Activated naive CD4-positive, alpha-beta T cell treated with anti-CD3 and anti-CD28 coated beads for 36 hours (primary cell): Measurements from ENCODE around the gene ZNF362. TPM values are rescaled to one million over a fixed set of nuclear protein-coding genes. Genes with fewer than 3 reads are reported as not detected.

Source experiments
- CTCF ChIA-PET: fragments of 350-600 bp; sonication (Branson Sonifier 250); formaldehyde crosslinking; loops from one replicate; lab custom pipeline; 2021; ENCODE audit warnings: antibody characterized with exemption; lab: Charles Lee
- DNase-seq: peaks from one replicate; pipeline ENCODE4 v3.0.0-alpha.2; 2020
- H3K27ac Mint-ChIP-seq: one replicate; pipeline ENCODE4 v1.8.0; 2021; ENCODE audit warnings: mild to moderate bottlenecking, mixed read lengths
- H3K27me3 Mint-ChIP-seq: one replicate; pipeline ENCODE4 v1.8.0; 2021; ENCODE audit warnings: low read depth, mixed read lengths
- H3K36me3 Mint-ChIP-seq: one replicate; pipeline ENCODE4 v1.8.0; 2021; ENCODE audit warnings: low read depth, mixed read lengths
- H3K4me1 Mint-ChIP-seq: one replicate; pipeline ENCODE4 v1.8.0; 2021; ENCODE audit warnings: low read depth, mixed read lengths
- H3K4me3 Mint-ChIP-seq: one replicate; pipeline ENCODE4 v1.8.0; 2021; ENCODE audit warnings: mild to moderate bottlenecking, moderate library complexity, mixed read lengths
- H3K9me3 Mint-ChIP-seq: one replicate; pipeline ENCODE4 v1.8.0; 2021; ENCODE audit warnings: mixed read lengths
- intact Hi-C: fragments of 100-400 bp; cut with micrococcal nuclease; formaldehyde crosslinking; loops from one replicate; pipeline ENCODE4 v1.15.1; 2023
- total RNA-seq, 2 experiments: library from RNA; stranded (reverse); gene quantifications; one replicate each; pipeline ENCODE4 v1.2.3, GENCODE V29; 2021

ZNF362 gene
- total RNA-seq, 2 experiments from 2014 or later: 8.1 to 8.8 TPM

DNA sequence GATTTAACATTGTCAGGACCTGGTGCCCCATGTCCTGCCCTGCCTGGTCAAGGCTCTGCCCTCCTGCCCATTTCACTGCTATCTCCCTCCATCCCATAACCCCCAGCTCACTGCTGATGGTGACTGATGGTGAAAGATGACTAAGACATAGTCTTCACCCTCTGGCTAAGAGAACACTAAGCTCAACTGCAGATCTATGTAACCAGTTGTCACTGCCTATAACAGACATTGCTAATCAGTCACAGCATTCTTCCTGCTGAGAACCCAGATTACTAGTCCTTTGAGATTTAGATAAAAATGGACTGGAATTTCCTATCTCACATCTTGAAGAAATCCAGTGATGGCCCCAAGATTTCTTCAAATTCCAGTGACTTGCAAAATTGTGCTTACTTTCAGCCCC lies 8.0 kb upstream of the ZNF362 start:
- no peak overlapping the region for H3K27ac Mint-ChIP-seq
- H3K27me3 Mint-ChIP-seq: peaks cover 7% of the 10 kb centered on the region
- H3K9me3 Mint-ChIP-seq: no peaks in the 10 kb centered on the region
- H3K4me1 Mint-ChIP-seq: no peaks in the 10 kb centered on the region
- CTCF ChIA-PET: no interaction called here
- no peaks in the 10 kb centered on the region for H3K36me3 Mint-ChIP-seq
- intact Hi-C loops: no loop called here
- H3K4me3 Mint-ChIP-seq: no peak overlapping the region
- no peak for DNase-seq

DNA sequence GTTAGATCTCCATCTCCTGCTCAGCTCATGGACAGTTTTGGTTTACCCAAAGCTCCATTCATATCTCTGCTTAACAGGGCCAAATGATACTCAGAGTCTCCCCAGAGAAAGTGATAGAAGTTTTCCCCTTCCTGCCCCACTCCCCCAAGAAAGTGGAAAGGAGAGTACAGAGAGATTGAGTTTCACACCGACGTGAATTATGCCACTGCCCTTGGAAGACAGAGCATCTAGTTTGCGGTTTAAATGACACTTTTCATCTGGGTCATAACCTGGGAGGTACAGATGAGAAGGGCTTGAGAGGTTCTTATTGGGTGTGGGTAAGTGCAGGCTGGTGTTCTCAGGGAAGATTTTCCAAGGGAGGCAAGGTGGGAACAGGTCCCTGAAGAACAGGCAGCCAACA lies 6.9 kb upstream of the ZNF362 start:
- Mint-ChIP-seq H3K4me1 (no peaks in the 10 kb centered on the region), H3K27ac (no peak overlapping the region), H3K36me3 (no peaks in the 10 kb centered on the region), H3K27me3 (peaks cover 7% of the 10 kb centered on the region), H3K9me3 (no peaks in the 10 kb centered on the region), H3K4me3 (no peak overlapping the region)
- CTCF ChIA-PET: no interaction called here
- no peak for DNase-seq
- intact Hi-C loops: no loop called here

- H3K36me3 Mint-ChIP-seq: no peaks in the 10 kb centered on the region
- H3K9me3 Mint-ChIP-seq: no peaks in the 10 kb centered on the region
- CTCF ChIA-PET: interaction anchor here (1.1 kb wide), 1 partner anchor 105 kb away, joined by 3 read pairs; no protein-coding TSS in a partner anchor
- no peak overlapping the region for H3K27ac Mint-ChIP-seq
- peaks cover 7% of the 10 kb centered on the region for H3K27me3 Mint-ChIP-seq
- H3K4me3 Mint-ChIP-seq: no peak overlapping the region
- H3K4me1 Mint-ChIP-seq: no peaks in the 10 kb centered on the region
- intact Hi-C loops: no loop called here
- DNase-seq: no peak
Measured at GRCh38 chr1:33250217-33250616, 6.1 kb upstream of the ZNF362 start.

GRCh38 chr1:33250724-33251123 lies 5.6 kb upstream of the ZNF362 start:
- DNase-seq: no peak
- Mint-ChIP-seq H3K27ac (no peak overlapping the region), H3K4me3 (no peak overlapping the region), H3K36me3 (no peaks in the 10 kb centered on the region), H3K27me3 (peaks cover 7% of the 10 kb centered on the region), H3K9me3 (no peaks in the 10 kb centered on the region), H3K4me1 (no peaks in the 10 kb centered on the region)
- CTCF ChIA-PET: interaction anchor here (1.1 kb wide), 1 partner anchor 106 kb away, joined by 3 read pairs; no protein-coding TSS in a partner anchor
- intact Hi-C loops: no loop called here

DNA sequence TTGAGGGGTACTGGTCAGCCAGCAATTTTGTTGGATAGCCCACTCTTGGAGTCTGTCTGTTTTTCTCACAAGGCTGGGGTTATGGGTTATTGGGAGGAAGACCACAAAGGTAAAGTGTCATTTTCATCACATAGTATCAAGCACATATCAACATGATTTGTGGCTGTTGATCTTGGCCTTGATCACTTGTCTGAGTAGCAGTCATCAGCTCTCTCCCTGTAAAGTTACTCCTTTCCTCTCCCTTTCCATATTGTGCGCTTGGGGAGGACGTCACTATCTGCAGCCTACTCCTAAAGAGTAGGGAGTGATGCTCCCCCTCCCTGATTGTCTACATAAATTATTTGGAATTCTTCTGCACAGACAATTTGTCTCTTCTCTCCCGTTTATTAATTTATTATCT lies 1.8 kb upstream of the ZNF362 start:
- Mint-ChIP-seq H3K4me3 (no peak overlapping the region), H3K27me3 (no peaks in the 10 kb centered on the region), H3K27ac (no peak overlapping the region)

GRCh38 chr1:33255347-33256220 lies 708 bp upstream of the ZNF362 start:
- no peaks in the 10 kb centered on the region for H3K27me3 Mint-ChIP-seq
- H3K9me3 Mint-ChIP-seq: no peaks in the 10 kb centered on the region
- H3K4me3 Mint-ChIP-seq: peak overlapping the region; percentile 55
- CTCF ChIA-PET: interaction anchor here (0.6 kb wide), 1 partner anchor 15 kb away, joined by 3 read pairs; no protein-coding TSS in a partner anchor
- H3K36me3 Mint-ChIP-seq: peaks cover 1% of the 10 kb centered on the region
- H3K4me1 Mint-ChIP-seq: peaks cover 28% of the 10 kb centered on the region
- intact Hi-C loops: loop anchor here (1.0 to 5.0 kb wide), 4 partner anchors 73 to 217 kb away; partner anchors contain the start of genes TRIM62 and ZSCAN20
- DNase-seq: peak; percentile 66
- H3K27ac Mint-ChIP-seq: no peak overlapping the region

More for the DNA sequence above, 1.8 kb upstream of the ZNF362 start:
- Mint-ChIP-seq H3K9me3 (no peaks in the 10 kb centered on the region), H3K36me3 (peaks cover 1% of the 10 kb centered on the region), H3K4me1 (peaks cover 19% of the 10 kb centered on the region)
- no peak for DNase-seq
- CTCF ChIA-PET: no interaction called here
- intact Hi-C loops: no loop called here

DNA sequence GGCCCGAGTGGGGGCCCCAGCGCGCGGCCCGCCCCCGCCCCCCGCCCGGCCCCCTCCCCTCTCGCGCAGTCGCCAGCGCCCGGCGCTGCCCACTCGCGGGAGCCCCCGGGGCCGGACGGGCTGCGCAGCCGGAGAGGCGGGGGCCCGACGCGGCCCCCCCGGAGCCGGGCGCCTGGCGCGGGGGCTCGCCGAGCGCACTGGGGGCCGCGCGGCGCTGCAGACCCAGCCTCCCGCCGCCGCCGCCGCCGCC lies 146 bp upstream of the ZNF362 start:
- no peaks in the 10 kb centered on the region for H3K9me3 Mint-ChIP-seq
- no peak overlapping the region for H3K27ac Mint-ChIP-seq
- peaks cover 1% of the 10 kb centered on the region for H3K36me3 Mint-ChIP-seq
- peak overlapping the region; percentile 46 for H3K4me3 Mint-ChIP-seq
- no peaks in the 10 kb centered on the region for H3K27me3 Mint-ChIP-seq
- no peak for DNase-seq
- intact Hi-C loops: loop anchor here (5.0 kb wide), 3 partner anchors 74 to 216 kb away; partner anchors contain the start of genes TRIM62 and ZSCAN20
- CTCF ChIA-PET: no interaction called here
- H3K4me1 Mint-ChIP-seq: peaks cover 32% of the 10 kb centered on the region

GRCh38 chr1:33257207-33257771 lies 997 bp downstream of the ZNF362 start:
- intact Hi-C loops: loop anchor here (5.0 kb wide), 3 partner anchors 75 to 215 kb away; partner anchors contain the start of genes TRIM62 and ZSCAN20
- Mint-ChIP-seq H3K4me1 (peaks cover 35% of the 10 kb centered on the region), H3K9me3 (no peaks in the 10 kb centered on the region), H3K27ac (peak overlapping the region; percentile 91), H3K36me3 (peaks cover 1% of the 10 kb centered on the region), H3K27me3 (no peaks in the 10 kb centered on the region), H3K4me3 (peak overlapping the region; percentile 96)
- CTCF ChIA-PET: no interaction called here
- no peak for DNase-seq

GRCh38 chr1:33257772-33258712 lies 1.8 kb downstream of the ZNF362 start:
- Mint-ChIP-seq H3K36me3 (peaks cover 1% of the 10 kb centered on the region), H3K27me3 (no peaks in the 10 kb centered on the region), H3K27ac (peak overlapping the region; percentile 24), H3K9me3 (no peaks in the 10 kb centered on the region), H3K4me3 (peak overlapping the region; percentile 96), H3K4me1 (peaks cover 37% of the 10 kb centered on the region)
- DNase-seq: no peak
- intact Hi-C loops: loop anchor here (5.0 kb wide), 3 partner anchors 76 to 214 kb away; partner anchors contain the start of genes TRIM62 and ZSCAN20
- CTCF ChIA-PET: no interaction called here

- no peak for DNase-seq
- no peak overlapping the region for H3K27ac Mint-ChIP-seq
Measured at GRCh38 chr1:33258788-33259274, 2.5 kb downstream of the ZNF362 start.

GRCh38 chr1:33259879-33260278 lies 3.6 kb downstream of the ZNF362 start:
- peaks cover 38% of the 10 kb centered on the region for H3K4me1 Mint-ChIP-seq
- DNase-seq: peak; percentile 19
- CTCF ChIA-PET: no interaction called here

More at GRCh38 chr1:33258788-33259274, 2.5 kb downstream of the ZNF362 start:
- intact Hi-C loops: loop anchor here (5.0 kb wide), 3 partner anchors 77 to 213 kb away; partner anchors contain the start of genes TRIM62 and ZSCAN20
- H3K36me3 Mint-ChIP-seq: peaks cover 1% of the 10 kb centered on the region
- peaks cover 38% of the 10 kb centered on the region for H3K4me1 Mint-ChIP-seq
- CTCF ChIA-PET: no interaction called here
- H3K4me3 Mint-ChIP-seq: peak overlapping the region; percentile 4
- no peaks in the 10 kb centered on the region for H3K9me3 Mint-ChIP-seq
- no peaks in the 10 kb centered on the region for H3K27me3 Mint-ChIP-seq

More at GRCh38 chr1:33259879-33260278, 3.6 kb downstream of the ZNF362 start:
- H3K9me3 Mint-ChIP-seq: no peaks in the 10 kb centered on the region
- intact Hi-C loops: loop anchor here (5.0 kb wide), 3 partner anchors 78 to 212 kb away; partner anchors contain the start of genes TRIM62 and ZSCAN20
- peaks cover 1% of the 10 kb centered on the region for H3K36me3 Mint-ChIP-seq
- H3K27ac Mint-ChIP-seq: no peak overlapping the region
- no peaks in the 10 kb centered on the region for H3K27me3 Mint-ChIP-seq
- no peak overlapping the region for H3K4me3 Mint-ChIP-seq
